Spinal cord (tissue), 10 donors: ENCODE measurements around the gene CUL4A. TPM values are rescaled to one million over a fixed set of nuclear protein-coding genes. Genes with fewer than 3 reads are reported as not detected.

Experiments used
- DNase-seq, 6 donors: peaks; one replicate each; pipeline versions ENCODE4 v3.0.0 to v3.0.0-alpha.2; 2013 to 2015; ENCODE audit warnings: low spot score in 6 of 6, low read depth in 4 of 6
- H3K27ac ChIP-seq: one replicate; pipeline ENCODE4 v1.5.1; 2013; ENCODE audit warnings: low read depth, low read length, control low read depth
- H3K27me3 ChIP-seq: one replicate; pipeline ENCODE4 v1.6.1; 2013; ENCODE audit warnings: low read length; ENCODE audit not compliant: control insufficient read depth, insufficient read depth
- H3K36me3 ChIP-seq: one replicate; pipeline ENCODE4 v1.6.1; 2013; ENCODE audit warnings: low read length; ENCODE audit not compliant: control insufficient read depth, insufficient read depth
- H3K4me1 ChIP-seq: one replicate; pipeline ENCODE4 v1.6.1; 2013; ENCODE audit warnings: low read length; ENCODE audit not compliant: control insufficient read depth, insufficient read depth
- H3K4me3 ChIP-seq: one replicate; pipeline ENCODE4 v1.5.1; 2013; ENCODE audit warnings: low read depth, low read length, control low read depth
- H3K9me3 ChIP-seq: one replicate; pipeline ENCODE4 v1.6.1; 2013; ENCODE audit warnings: low read length; ENCODE audit not compliant: control insufficient read depth, insufficient read depth
- WGBS: methylation state at CpG from one replicate; pipeline ENCODE4 v1.1.5; 2013; ENCODE audit warnings: missing lambda C conversion rate; ENCODE audit not compliant: insufficient coverage; 5-methylcytosine and 5-hydroxymethylcytosine counted together
- polyA plus RNA-seq, 2 donors: library from polyadenylated mRNA; unstranded; fragments of 120-200 nt; gene quantifications; one replicate each; pipeline ENCODE4 v1.2.1, GENCODE V29; 2013; ENCODE audit not compliant: insufficient read length in 2 of 2
- total RNA-seq, 2 donors: library from RNA; depleted of rRNA in 1 of 2; stranded (reverse); fragments of 120-200 nt in 1 of 2; fragments of >200 nt in 1 of 2; gene quantifications; one replicate each; pipeline versions ENCODE4 v1.2.3 to v1.2.4, GENCODE V29; 2013 to 2014
- donor health status: healthy.

The CUL4A gene
- total and polyA plus RNA-seq, 4 donors, result 45.3 to 64.5 (median 55.3) TPM

DNA sequence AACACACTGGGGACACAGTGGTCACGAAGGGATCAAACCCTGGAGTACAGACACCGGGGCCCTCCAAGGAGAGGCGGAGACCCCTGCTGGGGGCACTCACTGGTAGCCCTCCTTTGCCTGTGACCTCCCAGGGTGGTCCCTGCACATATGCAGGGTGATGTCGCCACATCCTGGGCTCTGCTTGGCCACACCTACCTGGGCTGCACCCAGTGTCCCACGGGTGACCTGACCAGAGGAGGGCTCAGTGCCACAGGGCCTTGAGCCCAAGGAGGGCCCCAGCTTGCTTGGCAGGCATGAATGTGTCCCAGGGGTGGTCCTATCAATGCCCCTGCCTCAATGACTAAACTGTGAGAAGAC lies 5.1 kb upstream of the CUL4A start:
- 99% methylated on average over 5 of the region's 5 CpGs for WGBS
- Histone ChIP-seq H3K36me3 (peaks cover 18% of the 10 kb centered on the region), H3K9me3 (no peaks in the 10 kb centered on the region), H3K4me3 (no peak overlapping the region), H3K27ac (no peak overlapping the region), H3K4me1 (peaks cover 5% of the 10 kb centered on the region), H3K27me3 (no peaks in the 10 kb centered on the region)
- DNase-seq, result no peak

DNA sequence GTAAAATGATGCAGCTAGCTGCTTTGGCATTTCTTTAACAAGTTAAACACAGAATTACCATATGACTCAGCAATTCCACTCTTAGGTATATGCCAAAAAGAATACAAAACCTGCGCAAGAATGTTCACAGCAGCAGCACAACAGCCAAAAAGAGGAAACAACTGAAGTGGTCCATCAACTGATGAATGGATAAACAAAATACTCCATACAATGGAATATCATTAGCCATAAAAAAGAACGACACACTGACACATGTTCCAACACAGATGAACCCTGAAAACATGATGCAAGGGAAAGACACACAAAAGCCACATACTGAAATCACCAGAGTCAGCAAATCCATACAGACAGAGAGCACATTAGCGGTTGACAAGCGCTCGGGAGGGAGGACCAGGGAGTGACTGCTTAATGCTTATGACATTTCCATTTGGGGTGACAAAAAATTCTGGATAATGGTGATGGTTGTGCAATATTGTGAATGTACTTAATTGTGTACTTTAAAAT lies 3.9 kb upstream of the CUL4A start:
- Histone ChIP-seq H3K4me1 (peaks cover 5% of the 10 kb centered on the region), H3K4me3 (no peak overlapping the region), H3K27ac (no peak overlapping the region), H3K9me3 (no peaks in the 10 kb centered on the region), H3K36me3 (peaks cover 15% of the 10 kb centered on the region), H3K27me3 (no peaks in the 10 kb centered on the region)
- 100% methylated on average over 1 of the region's 5 CpGs for WGBS
- DNase-seq, result no peak

DNA sequence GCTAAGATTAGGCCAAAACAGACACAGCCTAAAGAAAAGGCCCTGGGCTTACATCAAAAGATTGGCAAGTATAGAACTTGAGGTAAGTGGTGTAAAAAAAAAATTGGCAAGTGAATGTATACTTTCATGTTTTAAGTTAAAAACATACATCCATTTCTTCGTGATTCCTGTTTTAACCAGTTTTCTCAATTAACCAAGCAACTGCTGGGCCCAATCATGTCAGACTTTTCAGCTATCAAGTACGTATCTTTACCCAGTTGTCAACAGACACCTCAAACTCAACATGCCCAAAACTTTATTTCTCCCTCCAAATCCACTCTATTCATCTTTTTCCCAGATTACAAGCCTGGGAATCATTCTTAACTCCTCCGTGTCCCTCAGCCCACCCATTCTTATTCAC lies 2.0 kb upstream of the CUL4A start:
- 46% methylated on average over 3 of the region's 3 CpGs for WGBS
- Histone ChIP-seq H3K9me3 (no peaks in the 10 kb centered on the region), H3K27ac (no peak overlapping the region), H3K4me3 (peak overlapping the region; percentile 88), H3K4me1 (peaks cover 5% of the 10 kb centered on the region), H3K36me3 (peaks cover 22% of the 10 kb centered on the region), H3K27me3 (no peaks in the 10 kb centered on the region)
- DNase-seq, result no peak

DNA sequence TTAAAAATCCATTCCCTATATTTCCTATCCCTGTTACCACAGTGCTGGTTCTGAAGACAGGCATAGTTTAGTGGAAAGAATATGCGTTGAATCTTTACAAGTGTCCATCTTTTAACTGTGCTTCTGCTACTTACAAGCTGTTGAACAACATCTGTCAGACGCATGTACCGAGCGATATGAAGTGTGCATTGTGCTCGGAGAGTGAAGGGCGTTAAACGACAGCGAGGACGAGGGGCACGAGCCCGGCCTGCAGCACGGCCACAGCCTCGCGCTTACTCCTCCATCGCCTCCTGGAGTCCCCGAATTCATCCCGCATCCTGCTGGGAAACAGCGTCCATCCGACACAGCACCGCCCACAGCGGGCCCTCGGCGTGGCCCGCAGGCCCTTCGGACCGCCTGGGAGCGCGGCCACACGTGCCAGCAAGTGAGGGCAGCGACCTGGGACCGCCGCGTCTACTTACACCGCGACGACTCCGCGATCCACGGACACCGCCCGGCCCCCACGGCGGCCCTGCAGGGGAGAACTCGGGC lies 1.5 kb upstream of the CUL4A start:
- Histone ChIP-seq H3K4me3 (peak overlapping the region; percentile 88), H3K27me3 (no peaks in the 10 kb centered on the region), H3K9me3 (no peaks in the 10 kb centered on the region), H3K27ac (peak overlapping the region; percentile 97), H3K36me3 (peaks cover 22% of the 10 kb centered on the region), H3K4me1 (peaks cover 5% of the 10 kb centered on the region)
- DNase-seq, result peak in 1 of 6 donors; percentile 51
- under 1% methylated on average over 44 of the region's 44 CpGs for WGBS

DNA sequence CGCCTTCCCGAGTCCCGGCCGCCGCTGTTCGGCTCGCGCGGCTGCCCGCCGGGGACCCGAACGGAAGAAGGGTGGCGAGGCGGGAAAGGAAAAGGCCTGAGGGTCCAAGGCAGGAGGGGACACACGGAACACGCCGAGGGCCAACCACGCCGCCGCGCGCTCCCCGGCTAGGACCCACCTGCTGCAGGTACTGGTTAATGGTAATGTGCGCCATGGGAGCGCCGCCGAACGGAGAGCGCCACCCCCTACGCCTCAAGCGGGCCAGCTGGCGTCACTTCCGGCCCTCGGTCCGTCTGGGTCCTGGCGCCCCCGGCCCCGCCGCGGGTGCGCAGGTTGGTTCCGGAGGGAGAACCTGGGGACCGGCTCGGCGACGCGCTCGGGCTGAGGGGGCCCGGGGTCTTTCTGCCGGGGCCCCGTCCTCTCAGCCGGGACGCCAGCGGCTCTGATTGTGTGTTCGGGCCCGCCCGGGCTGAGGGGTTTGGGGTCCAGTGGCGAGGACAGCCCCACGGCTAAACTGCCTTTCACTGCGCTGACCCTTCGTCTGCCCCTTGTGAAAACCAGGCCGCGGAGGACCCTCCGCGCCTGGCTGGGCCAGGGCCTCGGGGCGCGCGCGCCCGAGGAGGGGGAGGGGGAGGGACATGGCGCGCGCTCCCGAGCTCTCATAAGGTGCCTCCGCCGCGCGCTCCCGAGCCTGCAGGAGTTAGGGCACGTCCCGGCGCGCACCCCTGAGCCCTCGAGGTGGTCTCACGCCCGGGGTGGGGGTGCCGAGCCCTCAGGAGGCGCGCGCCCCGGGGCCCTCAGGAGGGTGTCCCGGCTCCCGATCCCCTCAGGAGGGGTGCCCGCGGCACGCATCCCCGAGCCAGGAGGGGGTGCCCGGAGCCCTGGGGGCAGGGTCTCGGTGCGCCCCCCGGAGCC lies 735 bp upstream of the CUL4A start, which contains the start of gene PCID2:
Gene PCID2 (minus strand): TSS at position 249 of the 915 bp plus-strand sequence. CDS start 35 bp downstream, at position 214.
- Histone ChIP-seq H3K4me1 (peaks cover 5% of the 10 kb centered on the region), H3K36me3 (peaks cover 19% of the 10 kb centered on the region), H3K27ac (peak within 1 kb of the TSS; percentile 97), H3K9me3 (no peaks in the 10 kb centered on the region), H3K4me3 (peak within 1 kb of the TSS; percentile 88), H3K27me3 (no peaks in the 10 kb centered on the region)
- peak; percentile 82 to 98 (median 88) for DNase-seq
- WGBS, result 0% methylated on average over 103 of the region's 103 CpGs

DNA sequence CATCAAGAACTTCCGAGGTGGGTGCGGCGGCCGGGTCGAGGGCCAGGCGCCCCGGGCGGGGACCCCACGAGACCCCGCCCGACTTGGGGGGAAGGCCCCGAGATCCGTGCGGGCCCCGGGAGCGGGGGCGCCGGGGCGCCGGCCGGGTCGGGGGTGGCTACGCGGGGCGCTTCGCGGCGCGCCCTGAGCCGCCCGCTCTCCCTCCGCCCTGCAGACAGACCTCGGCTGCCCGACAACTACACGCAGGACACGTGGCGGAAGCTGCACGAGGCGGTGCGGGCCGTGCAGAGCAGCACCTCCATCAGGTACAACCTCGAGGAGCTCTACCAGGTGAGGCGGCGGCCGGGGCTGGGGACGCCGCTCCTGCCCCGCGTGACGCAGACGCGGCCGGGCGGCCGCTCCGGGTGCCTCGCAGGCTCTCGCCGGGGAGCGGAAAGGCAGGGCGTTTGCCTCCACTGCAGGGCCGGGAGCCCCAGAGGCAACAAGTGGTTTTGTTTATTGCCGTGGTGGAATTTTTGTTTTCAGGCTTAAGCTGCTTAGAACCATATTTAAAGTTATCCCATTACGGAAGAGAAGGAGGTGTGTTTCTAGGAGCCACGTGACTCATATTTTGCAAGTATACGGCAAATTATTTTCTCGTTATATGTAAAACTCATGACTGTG lies 477 bp downstream of the CUL4A start:
- H3K4me3 ChIP-seq, result peak overlapping the region; percentile 44
- H3K36me3 ChIP-seq, result peaks cover 11% of the 10 kb centered on the region
- DNase-seq, result peak in 2 of 6 donors; percentile 55 to 68
- H3K27me3 ChIP-seq, result no peaks in the 10 kb centered on the region
- H3K9me3 ChIP-seq, result no peaks in the 10 kb centered on the region
- 0% methylated on average over 62 of the region's 67 CpGs for WGBS
- peaks cover 4% of the 10 kb centered on the region for H3K4me1 ChIP-seq
- H3K27ac ChIP-seq, result no peak overlapping the region

DNA sequence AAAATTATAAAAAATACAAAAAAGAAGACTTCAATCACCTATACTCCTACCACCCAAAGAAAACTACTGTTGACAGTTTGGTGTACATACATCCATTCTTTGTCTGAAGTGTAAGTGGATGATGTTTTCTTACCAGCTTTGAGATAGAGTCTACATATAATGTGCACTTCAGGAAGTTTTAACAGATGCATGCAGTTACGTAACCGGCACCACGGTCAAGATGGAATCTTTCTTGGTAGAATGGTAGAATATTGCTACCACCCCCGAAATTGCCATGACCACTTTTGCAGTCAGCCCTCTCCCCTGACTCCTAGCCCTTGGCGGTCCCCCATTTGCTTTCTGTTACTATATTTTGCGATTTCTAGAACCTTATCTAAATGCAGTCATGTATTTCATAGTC lies 1.4 kb downstream of the CUL4A start:
- Histone ChIP-seq H3K27me3 (no peaks in the 10 kb centered on the region), H3K4me1 (peaks cover 11% of the 10 kb centered on the region), H3K9me3 (no peaks in the 10 kb centered on the region), H3K36me3 (peaks cover 11% of the 10 kb centered on the region), H3K27ac (no peak overlapping the region), H3K4me3 (no peak overlapping the region)
- no peak for DNase-seq
- WGBS, result no CpG with 5 or more reads among the region's 6 CpGs

DNA sequence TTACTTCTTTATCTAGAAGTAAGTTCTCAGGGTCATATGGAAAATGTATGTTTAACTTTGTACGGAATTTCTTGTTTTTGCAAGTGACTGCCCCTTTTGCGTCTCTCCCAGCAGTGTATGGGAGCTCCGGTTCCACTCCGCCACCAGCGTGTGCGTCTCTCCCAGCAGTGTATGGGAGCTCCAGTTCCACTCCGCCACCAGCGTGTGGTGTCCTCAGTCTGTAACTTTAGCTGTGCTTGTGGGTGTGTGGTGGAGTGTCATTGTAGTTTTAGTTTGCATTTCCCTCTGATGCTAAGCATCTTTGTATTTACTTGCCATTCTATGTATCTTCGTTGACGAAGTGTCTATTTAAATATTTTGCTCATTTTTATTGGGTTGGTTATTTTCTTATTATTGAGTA lies 2.4 kb downstream of the CUL4A start:
- no peak overlapping the region for H3K27ac ChIP-seq
- H3K9me3 ChIP-seq, result no peaks in the 10 kb centered on the region
- peaks cover 11% of the 10 kb centered on the region for H3K36me3 ChIP-seq
- H3K4me1 ChIP-seq, result peaks cover 11% of the 10 kb centered on the region
- WGBS, result 100% methylated on average over 6 of the region's 10 CpGs
- no peak for DNase-seq
- no peaks in the 10 kb centered on the region for H3K27me3 ChIP-seq
- H3K4me3 ChIP-seq, result no peak overlapping the region

DNA sequence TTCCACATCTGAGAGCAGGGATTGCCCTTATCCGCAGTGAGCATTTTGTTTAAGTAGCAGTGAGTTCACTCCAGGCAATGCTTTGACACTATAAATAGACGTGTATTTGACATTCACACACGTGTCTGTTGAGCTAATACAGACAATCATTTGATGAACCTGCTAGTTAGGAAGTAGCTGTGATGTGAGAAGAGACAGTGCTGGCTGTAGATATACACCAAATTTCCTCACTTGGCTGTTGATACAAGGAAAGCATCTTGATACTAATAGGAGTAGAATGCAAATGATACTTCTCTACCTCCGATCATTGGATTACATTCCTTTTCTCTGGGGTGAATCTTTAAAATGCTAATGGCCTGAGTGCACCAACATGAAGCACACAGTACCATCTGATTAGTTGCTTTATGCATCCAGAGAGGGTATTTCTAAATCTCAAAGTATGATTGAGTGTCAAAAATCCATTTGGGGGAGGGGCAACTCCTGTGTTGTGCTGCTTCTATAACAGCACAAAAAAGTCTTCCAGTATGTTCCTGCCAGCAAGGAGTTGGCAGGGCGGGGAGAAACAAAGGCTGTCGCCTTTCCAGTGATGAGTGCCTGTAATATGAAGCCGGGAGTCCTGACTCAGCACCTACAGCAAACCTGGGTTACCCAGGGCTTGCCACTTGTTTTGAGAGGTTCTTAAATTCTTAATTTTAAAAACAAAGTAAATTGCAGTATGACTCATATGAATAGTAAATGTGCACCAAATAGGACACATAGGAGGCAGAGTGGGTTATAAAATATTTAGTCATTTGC lies 7.0 kb downstream of the CUL4A start:
- Histone ChIP-seq H3K36me3 (peaks cover 30% of the 10 kb centered on the region), H3K27ac (no peak overlapping the region), H3K4me3 (no peak overlapping the region), H3K9me3 (no peaks in the 10 kb centered on the region), H3K4me1 (peaks cover 11% of the 10 kb centered on the region), H3K27me3 (no peaks in the 10 kb centered on the region)
- DNase-seq, result peak in 2 of 6 donors; percentile 53 to 85
- 37% methylated on average over 2 of the region's 7 CpGs for WGBS
